Superior temporal gyrus (tissue), 1 donor: Measurements from ENCODE around the gene IPPK.

Experiments
- DNase-seq: peaks from one replicate; pipeline ENCODE4 v3.0.0-alpha.2; 2016; ENCODE audit errors: extremely low spot score

The IPPK gene

GRCh38 chr9:92615790-92616189 is 54.1 kb downstream of the IPPK start:
- no peak for DNase-seq

GRCh38 chr9:92614763-92615461 is 55.0 kb downstream of the IPPK start:
- no peak for DNase-seq

GRCh38 chr9:92614123-92614510 is 55.8 kb downstream of the IPPK start:
- no peak for DNase-seq

DNA sequence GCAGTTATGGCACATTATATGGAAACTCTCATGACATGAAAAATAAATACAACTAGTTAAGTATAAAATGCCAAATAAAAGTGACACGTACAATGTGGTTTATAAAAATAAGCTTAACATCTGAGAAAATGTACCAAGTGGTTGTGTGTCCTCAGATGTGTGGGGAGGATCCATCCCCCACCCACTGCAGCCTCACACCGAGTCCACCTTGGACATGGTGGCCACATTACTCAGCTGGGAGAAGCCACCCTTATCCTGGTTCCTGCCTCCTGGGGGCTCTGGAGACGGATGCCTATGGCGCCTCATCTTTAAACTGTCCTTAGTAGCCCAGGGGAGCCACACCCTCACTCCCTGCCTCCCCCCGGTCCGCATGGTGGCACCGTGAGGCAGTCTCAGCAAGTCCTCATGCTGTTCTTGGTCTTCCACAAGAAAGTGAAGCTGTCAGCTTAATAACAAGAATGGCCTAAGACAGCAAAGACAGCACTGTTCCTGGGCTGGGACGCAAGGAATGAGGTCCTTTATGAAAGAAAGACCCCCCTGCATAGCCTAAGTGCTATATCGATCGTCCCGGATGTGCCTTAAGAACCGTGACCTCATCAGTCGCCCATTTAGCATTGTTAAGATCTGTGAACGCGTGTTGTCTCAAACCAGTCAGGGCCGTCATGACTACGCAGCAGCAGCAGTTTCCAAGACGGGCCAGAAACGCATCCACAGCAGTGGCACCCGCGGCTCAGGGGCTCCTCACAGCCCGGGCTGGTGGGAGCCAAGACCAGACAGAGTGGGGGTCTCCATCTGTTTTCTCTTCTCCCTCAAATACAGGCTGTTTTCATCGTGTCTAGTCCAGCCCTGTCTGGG is 56.4 kb downstream of the IPPK start:
- no peak for DNase-seq

DNA sequence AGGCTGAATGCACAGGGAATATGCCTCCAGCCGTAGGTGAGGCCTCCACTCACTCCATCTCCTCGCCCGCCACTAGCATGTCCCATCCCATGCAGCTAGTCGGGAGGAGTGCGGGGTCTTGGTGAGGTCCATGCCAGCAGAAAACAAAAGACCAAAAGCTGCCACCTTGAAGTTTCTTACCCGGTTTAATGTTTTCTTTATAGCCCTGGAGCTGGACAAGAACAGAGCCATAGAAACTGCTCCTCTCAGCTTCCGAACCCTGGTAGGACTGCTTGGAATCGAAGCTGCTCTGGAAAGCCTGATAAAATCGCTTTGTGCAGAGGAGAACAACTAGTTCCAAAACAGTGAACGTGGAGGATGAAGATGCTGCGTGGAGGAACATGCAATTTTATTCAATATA is 57.1 kb downstream of the IPPK start:
- peak; percentile 42 for DNase-seq

DNA sequence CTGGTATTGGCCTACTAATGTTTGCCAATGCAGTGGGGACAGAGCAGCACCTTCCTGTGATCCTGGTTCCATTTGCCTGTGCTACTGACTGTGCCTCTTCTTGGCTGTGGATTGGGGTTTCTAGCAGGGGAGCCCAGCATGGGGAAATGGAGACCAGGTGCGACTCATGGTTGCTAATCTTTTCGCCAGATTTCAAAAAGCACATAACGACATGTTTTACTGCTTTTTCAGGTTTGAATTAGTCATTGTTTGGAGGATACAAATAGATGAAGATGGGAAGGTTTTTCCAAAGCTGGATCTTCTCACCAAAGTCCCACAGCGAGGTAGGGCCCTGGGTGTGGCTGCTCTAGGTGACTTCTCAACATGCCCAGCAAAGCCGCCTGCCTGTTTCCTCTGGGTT is 57.6 kb downstream of the IPPK start:
- DNase-seq = no peak

DNA sequence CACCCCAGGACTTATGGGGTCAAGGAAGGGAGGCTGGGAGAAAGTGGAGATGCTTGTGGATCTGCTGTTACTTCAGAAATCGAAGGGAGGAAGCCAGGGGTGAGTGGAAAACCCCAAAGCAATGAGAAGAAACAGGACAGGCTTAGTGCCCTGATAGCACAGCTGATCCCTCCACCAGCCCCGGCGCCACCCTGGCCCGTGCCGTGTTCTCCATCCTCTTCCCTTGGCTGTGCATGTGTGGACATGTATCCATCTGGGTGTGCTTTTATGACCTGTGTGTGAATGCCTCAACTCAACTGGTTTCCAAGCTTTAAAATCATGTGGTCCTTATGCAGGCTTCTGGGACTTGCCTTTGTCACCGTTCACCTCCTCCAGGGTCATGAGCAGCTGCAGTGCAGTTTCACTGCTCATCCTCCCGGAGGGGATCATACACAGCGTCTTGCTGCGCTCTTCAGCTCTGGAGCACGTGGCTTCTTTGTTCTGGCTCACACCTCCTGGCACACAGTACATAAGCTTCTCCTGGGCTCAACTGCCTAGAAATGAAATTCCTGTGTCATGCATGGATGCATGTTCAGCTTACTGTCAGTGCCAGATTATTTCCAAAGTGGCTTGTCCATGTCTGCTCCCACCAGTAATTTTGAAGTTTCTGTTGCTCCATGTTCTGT is 58.2 kb downstream of the IPPK start:
- DNase-seq = no peak

DNA sequence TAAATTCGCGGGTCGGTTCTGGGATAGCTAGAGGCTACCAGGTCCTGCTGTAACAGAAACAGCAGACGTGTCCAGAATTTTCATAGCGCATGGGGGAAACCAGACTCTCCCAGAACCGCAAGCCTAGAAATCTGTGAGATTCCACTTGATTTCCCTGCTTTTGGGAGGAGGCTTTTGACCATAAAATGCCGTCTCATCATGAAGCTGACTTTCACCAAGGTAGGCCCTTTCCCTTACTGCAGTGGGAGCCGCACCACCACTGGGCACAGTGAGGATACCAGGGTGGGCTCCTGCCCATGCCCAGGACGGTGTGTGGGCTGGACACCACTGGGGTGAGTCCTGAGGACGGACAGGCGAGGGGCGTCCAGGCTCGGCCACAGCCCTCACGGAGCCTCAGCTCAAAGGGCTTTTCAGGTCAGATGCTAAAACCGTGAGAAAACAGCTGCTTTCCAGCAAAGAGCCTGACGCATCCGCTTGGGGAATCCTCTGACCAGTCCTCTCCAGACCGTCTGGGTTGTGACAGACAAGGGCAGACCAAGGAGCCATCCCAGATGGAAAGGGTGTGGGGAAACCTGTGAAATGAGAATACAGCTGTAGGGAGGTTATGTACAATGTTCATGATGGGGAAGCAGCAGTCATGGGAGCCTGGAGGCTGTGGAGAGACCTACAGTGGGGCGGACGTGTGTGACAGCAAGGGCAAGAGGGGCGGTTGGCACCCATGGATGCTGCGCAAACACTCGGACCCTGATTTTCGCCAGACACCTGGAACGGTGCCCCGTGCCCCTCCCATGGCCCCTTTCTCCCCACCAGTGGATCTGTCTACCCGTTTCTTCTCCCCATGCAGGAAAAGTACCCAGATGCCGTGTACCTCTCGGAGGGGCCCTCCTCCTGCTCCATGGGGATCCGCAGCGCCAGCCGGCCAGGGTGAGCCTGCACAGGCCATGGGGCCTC is 59.2 kb downstream of the IPPK start:
- no peak for DNase-seq

DNA sequence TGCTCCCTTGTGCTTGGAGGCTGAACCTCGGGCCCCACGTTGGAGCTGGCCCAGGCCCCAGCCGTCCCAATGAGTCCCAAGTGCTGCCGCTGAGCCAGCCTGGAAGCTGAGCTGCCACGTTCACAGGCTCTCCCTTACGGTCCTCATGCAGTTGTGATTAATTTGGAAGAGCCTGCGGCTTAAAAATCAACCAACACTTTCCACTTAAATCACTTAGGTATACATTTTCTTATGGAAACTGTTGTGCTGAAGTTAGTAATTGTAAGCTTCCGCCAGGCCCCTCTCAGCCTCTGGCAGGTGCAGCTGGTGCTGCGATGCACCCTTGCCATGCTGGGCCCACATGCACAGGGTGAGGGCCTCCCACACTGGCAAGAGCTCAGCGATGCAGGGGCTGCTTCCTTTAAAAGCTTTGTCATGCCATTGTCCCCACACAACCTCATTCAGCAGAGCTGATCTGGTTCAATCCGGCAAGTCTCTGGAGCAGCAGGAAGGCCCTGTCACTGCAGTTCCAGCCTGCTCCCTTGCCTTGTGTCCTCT is 61.0 kb downstream of the IPPK start:
- peak; percentile 39 for DNase-seq

GRCh38 chr9:92608241-92608908 is 61.6 kb downstream of the IPPK start:
- no peak for DNase-seq

DNA sequence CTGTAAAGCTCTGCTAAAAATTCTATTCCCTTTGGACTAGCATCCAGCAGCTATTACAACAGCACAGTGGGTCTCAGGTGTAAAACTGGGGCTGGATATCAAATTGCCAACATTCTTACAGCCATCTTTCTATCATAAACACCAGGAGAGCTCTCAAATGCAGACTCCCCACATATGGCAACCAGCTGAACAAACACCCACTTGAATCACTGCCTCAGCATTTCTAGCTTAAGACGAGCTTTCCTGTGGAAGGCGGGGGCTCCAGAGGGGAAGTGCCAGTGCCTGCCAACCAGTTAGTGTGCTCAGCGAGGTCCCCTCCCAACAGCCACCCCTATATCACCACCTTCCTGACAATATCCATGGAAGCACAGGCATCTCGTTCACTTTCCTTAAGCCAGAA is 62.2 kb downstream of the IPPK start:
- no peak for DNase-seq

DNA sequence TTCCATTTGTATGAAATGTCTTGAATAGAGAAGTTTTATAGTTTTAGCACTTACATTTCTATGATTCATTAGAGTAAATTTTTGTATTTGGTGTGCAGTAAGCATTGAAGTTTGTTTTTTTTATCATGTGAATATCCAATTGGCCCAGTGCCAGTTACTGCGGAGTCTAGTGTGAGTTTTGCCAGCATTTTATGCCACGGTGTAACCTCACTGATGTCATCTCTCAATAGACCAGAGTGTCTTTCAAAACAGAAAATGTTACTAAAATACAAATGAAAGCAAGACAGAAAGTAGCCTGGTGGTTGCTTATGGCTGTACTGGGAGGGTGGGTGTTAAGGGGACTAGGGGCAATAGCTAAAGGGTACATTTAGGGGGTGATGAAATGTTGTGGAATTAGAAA is 62.8 kb downstream of the IPPK start:
- no peak for DNase-seq

GRCh38 chr9:92605224-92605623 is 64.7 kb downstream of the IPPK start:
- DNase-seq = no peak

- DNase-seq = no peak
These were observed 65.9 kb downstream of the IPPK start for GRCh38 chr9:92603990-92604389.

- no peak for DNase-seq
These were observed 66.8 kb downstream of the IPPK start for GRCh38 chr9:92603100-92603499.

DNA sequence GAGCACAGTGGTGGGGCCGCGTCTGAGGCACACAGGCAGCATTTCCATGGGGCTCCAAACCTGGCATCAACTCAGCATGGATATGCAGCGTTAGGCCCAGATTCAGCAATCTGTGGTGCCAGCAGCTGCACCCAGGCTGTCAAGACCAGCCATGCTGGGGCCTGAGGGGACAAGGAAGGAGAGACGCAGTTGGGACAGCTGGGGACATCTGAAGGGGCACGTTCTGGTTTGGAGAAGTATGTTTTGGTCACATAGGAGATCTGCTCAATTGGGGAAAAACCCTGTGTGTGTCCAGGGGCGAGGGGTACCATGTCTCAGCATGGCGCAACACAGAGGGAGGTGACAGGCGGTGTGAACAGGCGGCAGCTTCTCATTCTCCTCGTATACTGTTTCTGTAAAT is 67.5 kb downstream of the IPPK start:
- no peak for DNase-seq

GRCh38 chr9:92601451-92601850 is 68.5 kb downstream of the IPPK start:
- no peak for DNase-seq

GRCh38 chr9:92600462-92601261 is 69.3 kb downstream of the IPPK start:
- no peak for DNase-seq

- no peak for DNase-seq
These were observed 69.9 kb downstream of the IPPK start for GRCh38 chr9:92599938-92600461.

DNA sequence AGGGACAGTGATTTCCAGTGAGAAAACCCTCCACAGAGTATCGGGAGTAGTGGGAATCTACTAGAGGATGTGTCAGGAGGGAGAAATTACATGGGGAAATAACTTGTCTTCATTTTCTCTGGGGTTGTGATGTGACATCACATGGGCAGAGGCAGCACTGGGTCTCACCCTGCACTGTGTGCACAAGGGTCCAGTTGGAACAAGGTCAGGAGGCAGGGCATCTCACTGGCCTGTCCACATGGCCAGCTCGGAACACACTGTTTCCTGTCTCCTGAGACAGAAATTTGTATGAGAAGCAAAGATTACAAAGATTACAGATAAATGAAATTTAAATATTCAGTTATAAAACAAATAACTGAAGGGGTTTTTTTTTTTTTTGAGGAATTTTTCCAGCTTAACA is 71.5 kb downstream of the IPPK start:
- no peak for DNase-seq
